GM11168 (cell line): Measurements from ENCODE around the gene SP1.
"Not testable (repeated sequence)": the region's sequence is repeated elsewhere in the genome, so short reads cannot be mapped to it uniquely, and the experiment has no call there.

ENCODE experiments used
- in situ Hi-C: fragments of 300-500 bp; cut with MboI; formaldehyde crosslinking; loops from one replicate; pipeline ENCODE4 v1.12.0; 2022; ENCODE audit warnings: low sequenced_read_pairs; ENCODE audit not compliant: unreplicated experiment

The SP1 gene

DNA sequence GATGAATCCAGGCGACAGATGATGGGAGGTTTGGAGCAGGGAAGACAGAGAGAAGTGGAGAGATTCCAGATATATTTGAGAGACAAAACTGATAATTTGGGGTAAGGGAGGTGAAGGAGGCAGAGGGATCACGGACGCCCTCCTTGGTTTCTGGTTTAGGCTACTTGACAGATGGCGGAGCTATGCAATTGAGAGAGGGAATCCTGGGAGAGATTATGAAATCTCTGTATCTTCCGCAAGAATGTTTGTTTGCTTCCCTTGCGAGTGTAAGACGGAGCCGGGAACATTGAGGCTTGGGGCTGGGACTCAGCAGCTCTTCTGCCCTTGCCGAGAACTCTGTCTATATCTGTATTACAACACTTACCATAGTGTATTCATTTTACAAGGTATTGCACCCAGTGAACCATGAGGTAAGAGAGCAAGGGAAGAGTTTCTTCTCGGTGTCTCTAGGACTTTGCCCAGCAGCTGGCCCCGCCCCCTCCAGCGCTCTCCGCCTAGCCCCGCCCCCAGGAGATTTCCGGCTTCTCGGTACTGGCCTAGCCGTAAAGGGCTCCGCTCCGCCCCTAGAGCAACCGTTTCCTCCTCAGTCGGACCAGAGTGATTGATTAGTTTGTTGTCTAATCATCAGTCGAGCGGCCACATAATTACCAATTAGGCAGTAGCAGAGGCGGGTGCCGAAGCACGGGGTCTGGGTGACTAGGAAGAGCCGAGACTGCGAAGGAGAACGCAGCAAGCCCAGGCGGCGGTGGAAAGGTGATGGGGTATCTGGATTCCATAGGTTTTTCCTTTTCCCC is 61.3 kb downstream of the SP1 start, which contains the start of gene PRR13:
PRR13 (plus strand) TSS at position 695 of the 794 bp plus-strand sequence. CDS start 981 bp downstream, outside the sequence.
- in situ Hi-C loops: no loop called here

DNA sequence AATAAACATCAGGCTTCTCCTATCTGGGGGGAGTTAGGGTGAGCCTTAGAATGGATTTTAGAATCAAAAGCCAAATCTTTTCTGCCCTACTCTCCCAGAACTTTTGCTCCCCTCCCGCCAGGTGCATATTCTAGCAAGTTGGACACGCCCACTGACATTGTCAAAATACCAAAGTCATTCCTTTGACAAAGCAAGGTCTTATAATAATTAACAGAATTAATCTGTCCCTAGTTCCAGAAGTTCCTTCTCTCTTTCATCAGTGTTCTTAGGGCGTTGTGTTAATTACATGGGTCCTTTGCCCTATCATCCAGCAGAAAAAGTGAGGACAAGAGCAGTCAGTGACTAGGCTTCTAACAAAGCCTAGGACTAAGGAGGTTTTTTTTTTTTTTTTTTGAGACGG is 64.0 kb downstream of the SP1 start:
- in situ Hi-C loops: no loop called here

DNA sequence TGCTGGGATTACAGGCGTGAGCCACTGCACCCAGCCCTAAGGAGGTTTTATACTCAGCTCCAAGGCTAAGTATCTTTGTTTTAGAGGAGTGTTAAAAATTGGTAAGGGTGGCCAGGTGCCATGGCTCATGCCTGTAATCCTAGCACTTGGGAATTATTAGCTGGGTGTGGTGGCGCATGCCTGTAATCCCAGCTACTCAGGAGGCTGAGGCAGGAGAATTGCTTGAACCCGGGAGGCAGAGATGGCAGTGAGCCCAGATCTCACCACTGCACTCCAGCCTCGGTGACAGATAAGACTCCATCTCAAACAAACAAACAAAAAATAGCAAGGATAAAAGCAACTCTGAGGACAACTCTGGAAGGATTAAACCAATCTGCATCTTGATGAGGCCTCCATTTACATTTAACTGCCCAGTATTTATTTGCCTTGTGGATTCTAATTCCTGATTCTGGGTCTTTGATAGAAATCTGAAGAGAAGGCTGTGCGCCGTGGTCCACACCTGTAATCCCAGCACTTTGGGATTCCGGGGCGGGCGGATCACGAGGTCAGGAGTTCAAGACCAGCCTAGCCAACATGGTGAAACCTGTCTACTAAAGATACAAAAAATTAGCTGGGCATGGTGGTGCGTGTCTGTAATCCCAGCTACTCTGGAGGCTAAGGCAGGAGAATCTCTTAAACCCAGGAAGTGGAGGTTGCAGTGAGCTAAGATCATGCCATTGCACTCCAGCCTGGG is 64.8 kb downstream of the SP1 start:
- in situ Hi-C loops: not testable (repeated sequence)

DNA sequence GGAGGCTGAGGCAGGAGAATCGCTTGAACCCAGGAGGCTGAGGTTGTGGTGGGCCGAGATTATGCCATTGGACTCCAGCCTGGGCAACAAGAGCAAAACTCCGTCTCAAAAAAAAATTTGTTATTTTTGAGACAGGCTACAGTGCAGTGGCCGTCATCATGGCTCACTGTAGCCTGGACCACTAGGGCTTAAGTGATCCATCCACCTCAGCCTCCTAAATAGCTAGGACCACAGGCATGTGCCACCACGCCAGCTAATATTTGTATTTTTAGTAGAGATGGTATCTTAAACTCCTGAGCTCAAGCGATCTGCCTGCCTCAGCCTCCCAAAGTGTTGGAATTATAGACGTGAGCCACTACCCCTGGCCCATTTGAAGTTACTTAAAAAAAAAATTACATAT is 71.0 kb downstream of the SP1 start:
- in situ Hi-C loops: no loop called here

DNA sequence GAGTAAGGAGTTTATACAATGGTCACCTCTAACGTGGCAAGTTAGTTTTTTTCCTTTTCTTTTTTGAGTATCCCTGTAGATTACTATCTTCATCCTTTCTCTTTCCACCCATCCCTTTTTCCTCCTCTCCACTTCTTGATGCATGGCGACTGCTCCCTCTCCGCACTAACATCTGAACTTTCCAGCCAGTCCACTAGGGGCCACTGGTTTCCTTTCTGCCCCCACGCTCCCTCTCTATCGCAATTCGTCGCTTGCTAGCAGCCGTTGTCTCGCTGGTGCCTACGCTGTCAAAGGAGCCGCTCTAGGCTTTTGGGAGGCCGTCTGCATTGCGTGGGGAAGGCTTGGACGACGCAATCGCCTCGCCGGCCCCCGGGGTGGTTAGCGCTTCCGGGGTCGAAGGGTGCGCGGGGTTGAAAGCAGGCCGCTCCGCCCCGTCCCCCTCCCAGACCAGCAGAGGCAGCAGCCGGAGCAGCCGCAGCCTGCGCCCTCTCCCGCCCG is 71.7 kb downstream of the SP1 start, which contains the start of gene PCBP2:
PCBP2 (plus strand) TSS at position 442 of the 498 bp plus-strand sequence. CDS start 2,699 bp downstream, outside the sequence.
- in situ Hi-C loops: no loop called here

DNA sequence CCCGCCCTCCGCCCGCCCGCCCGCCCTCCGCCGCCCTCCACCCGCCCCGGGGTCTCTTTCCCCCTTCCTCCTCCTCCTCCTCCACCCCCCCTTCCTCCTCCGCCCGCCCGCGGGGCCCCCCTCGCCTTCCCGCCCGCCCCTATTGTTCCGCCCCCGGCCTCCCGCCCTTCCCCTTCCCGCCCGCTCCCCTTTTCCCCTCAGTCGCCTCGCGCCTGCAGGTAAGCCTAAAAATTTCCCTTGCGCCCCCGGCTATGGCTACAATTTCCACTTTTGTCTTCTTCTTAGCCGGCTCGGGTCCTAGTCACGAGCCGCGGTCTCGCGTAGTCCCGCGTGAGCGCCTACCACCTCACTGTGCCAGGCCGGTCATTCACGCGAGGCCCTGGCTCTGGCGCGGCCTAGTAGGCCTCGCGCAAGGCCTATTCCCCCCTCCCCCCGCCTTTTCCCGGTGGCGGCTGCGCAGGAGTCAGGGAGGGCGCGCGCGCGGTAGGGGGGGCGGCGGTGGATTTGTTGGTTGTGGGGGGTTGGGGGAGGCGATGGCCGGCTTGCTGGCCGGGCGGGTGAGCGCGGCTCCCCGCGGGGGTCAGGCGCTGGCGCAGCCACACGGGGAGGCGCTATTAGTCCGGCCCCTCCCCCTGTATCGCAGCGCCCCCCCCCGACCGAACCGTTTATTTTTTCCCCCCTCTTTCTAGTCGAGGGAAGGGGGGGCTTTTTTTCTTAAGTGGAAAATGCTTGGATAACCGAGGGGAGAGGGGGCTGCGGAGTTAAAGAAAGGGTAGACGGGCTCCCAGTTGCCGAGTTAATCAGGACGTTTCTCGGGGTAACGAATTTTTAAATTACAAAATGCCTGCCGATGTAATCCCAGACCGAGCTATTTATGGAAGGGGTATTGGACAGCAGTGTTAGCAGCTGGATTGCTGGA is 72.4 kb downstream of the SP1 start:
- in situ Hi-C loops: no loop called here

DNA sequence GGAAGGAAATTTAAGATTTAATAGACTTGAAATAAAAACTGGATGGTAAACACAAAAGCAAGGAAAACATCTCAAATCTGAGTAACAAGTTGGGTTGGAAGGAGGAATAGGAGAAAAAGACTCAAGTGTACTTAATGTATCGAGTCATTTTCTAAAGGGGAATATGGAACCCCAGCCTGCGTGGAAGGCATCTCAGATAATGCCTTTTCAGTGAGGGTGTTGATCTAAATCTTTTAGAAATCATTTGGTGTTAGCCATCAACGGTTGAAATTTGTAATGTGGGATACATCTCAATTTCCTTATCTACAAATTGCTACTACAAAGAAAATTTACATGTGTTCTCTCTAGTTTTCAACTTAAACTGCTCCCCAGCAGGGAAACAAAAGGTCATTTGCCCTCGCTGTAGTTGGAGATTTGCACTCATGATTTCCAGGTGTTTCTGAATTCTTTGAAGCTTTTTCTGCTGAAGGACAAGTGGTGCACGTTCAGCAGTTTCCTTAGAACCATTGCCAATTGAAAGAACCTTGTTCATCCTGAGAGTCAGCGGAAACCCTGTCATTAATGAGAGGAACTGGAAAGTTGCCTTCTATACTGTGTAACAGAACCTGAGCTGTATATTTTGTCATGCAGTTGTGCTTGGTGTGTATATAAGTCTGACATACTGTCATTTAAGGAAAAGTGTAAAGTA is 74.1 kb downstream of the SP1 start:
- in situ Hi-C loops: no loop called here

DNA sequence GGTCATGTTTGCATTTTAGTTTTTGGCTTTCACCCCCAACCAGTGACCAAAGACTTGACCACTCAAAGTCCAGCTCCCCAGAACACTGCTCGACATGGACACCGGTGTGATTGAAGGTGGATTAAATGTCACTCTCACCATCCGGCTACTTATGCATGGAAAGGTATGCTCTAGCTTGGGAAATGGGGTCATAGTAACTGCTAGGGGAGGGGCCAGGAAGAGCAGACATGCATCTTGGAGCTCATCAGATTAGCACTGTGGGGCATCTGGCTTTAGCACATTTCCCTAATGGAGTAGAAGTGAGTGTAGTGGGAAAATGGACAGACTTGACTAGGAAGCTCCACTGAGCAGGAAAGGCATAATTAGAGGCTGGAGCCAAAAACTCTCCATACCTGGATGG is 74.7 kb downstream of the SP1 start:
- in situ Hi-C loops: no loop called here

DNA sequence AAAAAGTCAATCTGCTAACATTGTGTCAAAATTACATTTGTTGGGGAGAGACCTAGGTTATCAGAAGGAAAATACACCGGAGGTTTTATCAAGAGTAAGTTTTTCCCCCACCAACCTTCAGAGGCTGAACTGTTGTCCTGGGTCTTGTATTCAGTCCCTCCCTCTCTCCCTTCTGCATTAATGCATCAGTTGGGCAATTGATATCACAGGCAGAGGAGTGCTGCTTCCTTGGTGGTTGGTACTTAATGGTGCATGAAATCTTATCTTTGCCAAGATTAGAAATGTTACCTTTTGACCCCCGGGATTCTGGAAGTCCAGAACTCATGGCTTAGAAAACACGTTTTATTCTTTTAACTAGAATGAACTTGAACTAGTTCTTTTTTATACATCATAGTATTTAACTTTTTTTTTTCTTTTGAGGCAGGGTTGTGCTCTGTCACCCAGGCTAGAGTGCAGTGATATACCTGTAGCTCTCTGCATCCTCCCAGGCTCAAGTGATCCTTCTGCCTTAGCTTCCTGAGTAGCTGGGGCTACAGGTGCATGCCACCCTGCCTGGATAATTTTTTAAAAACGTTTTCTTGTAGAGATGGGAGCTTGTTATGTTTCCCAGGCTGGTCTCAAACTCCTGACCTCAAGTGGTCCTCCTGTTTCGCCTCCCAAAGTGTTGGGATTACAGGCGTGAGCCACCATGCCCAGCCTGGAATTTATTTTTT is 76.8 kb downstream of the SP1 start:
- in situ Hi-C loops: no loop called here

DNA sequence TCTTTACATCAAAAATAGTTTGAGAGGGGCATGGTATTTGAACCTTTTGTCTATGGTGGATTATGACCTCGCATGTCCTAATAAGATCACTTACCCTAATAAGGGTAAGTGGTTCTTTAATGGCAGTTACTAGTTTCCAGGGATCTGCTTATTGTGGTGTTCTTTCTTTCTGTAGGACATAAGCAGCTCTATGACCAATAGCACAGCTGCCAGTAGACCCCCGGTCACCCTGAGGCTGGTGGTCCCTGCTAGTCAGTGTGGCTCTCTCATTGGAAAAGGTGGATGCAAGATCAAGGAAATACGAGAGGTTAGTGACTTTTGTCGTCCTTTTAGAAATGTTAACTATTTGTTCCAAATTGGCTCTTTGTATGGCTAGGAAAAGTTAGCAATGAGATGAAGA is 79.1 kb downstream of the SP1 start:
- in situ Hi-C loops: no loop called here

DNA sequence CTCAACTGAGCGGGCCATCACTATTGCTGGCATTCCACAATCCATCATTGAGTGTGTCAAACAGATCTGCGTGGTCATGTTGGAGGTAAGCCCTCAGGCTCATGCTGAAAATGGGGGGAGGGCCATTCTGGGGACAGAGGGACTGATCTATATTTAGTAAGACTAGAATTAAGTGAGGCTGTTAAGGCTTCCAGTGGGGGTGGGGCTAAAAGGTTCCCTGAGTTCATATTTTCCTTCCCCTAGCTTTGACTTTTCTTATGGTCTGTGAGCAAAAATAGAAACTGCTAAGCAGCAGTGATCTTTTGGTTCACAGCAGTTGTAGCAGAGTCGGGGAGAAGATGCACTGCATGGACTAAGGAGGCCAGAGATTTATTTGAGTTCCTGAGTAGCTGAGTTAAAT is 81.1 kb downstream of the SP1 start:
- in situ Hi-C loops: no loop called here

DNA sequence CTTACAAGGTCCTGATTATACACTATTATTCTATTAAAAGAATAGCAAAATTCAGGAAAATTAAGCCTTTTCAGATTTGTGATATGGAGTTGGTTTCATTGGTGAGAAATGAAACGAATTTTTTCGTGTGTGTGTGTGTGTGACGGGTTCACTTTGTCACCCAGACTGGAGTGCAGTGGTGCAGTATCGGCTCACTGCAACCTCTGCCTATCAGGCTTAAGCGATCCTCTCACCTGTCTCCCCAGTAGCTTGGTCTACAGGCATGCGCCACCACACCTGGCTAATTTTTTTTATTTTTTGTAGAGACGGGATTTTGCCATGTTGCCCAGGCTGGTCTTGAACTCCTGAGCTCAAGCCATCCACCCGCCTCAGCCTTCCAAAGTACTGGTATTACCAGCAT is 81.6 kb downstream of the SP1 start:
- in situ Hi-C loops: no loop called here

DNA sequence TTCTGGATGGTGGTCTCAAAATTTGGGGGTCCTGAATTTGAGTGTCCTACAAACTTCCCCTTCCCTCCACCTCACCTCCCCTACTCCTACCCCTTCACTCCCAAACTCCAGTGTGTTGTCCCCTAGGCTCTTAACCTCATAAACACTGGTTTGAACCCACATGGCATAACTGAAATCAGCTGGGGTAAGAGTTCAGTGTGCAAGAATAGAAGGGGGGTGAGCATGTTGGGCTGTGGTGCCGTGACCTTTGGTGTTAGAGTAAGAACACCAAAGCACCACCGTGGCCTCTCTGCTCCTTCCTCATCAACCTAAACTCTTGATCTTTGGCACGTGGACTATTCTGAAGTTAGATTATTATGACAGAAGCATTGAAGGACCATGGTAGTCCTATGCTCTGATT is 83.0 kb downstream of the SP1 start:
- in situ Hi-C loops: no loop called here

DNA sequence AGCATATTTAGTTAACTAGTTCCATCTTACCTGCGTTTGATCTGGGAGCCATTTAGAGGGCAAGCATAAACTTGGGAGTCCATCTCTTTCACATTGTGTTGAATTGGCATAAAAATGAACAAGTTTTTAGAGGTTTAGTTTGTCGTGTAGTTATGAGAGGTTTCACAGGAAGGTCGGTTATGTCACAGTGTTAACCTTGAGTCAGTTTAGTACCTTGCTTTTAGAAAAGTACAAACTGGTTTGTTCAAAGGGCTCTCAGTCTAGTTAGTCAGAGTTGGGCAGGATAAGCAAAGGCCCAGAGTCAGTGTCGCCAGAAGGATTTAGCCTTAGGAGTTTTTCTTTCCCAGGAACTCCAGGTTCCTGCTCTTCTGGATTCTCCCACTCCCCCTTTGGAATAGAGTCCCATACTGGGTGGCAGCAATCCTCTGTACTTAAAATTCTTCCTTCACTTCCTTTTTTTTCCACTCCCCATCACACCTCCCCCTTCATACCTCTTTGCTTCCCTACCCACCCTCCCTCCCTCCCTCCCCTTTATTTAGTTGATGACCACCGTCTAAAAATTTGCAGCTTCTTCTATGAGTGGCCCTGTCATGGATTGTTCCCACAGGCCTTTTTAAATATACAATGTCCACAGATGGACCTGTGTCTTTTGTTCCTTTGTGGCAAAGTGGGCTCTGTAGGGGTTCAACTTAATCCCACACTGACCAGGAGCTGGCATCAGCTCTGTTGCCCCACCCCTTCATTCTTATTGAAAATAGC is 84.0 kb downstream of the SP1 start:
- in situ Hi-C loops: no loop called here

DNA sequence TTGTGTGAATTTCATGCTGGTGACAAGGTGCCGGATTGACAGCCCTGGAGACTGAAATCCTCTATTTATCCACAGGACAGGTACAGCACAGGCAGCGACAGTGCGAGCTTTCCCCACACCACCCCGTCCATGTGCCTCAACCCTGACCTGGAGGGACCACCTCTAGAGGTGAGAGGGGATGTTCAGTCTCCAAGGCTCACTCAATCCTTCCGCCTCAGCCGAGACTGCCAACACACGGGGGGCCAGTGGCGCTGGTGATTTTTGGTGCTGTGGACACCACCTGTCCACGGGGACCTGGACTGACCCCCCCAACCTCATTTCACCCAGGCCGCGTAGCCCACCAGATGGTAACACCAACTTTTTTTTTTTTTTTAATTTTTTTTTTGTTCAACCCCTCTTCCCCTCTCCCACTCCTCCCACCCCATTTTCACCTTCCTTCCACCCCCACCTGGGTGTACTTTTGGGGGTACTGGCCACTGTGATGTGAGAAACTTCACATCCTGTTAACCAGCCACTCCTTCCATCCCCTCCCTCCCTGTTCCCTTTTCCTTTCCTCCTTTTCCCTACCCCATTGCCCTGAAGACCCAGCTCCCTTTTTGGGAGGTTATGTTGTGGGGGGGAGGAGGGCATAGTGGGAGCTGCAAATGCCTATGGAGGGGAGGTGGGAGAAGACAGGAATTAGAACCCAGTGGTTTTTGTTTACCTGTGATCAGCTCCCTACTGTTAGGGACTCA is 84.9 kb downstream of the SP1 start:
- in situ Hi-C loops: no loop called here

DNA sequence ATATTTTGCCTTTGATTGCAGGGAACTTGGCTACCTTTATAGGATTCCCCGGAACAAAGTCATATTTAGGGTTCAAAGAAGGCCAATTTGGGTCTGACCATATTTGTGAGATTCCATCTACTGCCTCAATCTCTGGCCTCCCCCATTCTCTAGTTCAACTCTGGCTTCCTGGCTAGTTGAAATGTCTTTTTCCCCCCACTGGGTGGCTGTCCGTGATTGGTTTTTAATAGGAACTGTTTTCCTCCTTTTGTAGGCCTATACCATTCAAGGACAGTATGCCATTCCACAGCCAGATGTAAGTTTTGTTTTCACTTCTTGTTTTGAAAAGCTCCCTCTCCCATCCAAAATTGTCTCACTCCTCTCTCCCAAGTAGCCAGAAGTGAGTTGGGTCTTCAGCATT is 85.7 kb downstream of the SP1 start:
- in situ Hi-C loops: no loop called here
